IPS-15b (cell line): ENCODE results near the gene GABARAPL2.
A peak's percentile ranks its signal among the peaks of the same experiment; 100 is the strongest.

Source experiments
- H3K27me3 ChIP-seq: one replicate; pipeline ENCODE4 v1.6.1; 2013; ENCODE audit warnings: low read length; ENCODE audit not compliant: control insufficient read depth, insufficient read depth
- H3K36me3 ChIP-seq: one replicate; pipeline ENCODE4 v1.6.1; 2013; ENCODE audit warnings: low read length; ENCODE audit not compliant: control insufficient read depth, insufficient read depth
- H3K4me1 ChIP-seq: one replicate; pipeline ENCODE4 v1.6.1; 2013; ENCODE audit warnings: mild to moderate bottlenecking, low read length; ENCODE audit not compliant: control insufficient read depth, insufficient read depth
- H3K4me3 ChIP-seq: one replicate; pipeline ENCODE4 v1.5.1; 2013; ENCODE audit warnings: low read depth, low read length
- H3K9ac ChIP-seq: one replicate; pipeline ENCODE4 v1.6.1; 2013; ENCODE audit warnings: low read depth, mild to moderate bottlenecking, low read length
- H3K9me3 ChIP-seq: one replicate; pipeline ENCODE4 v1.6.1; 2013; ENCODE audit warnings: mild to moderate bottlenecking, low read length; ENCODE audit not compliant: control insufficient read depth, insufficient read depth

The GABARAPL2 gene

GRCh38 chr16:75556431-75556950 lies 9.7 kb upstream of the GABARAPL2 start:
- H3K4me1 ChIP-seq: peaks cover 7% of the 10 kb centered on the region
- peak overlapping the region; percentile 85 for H3K4me3 ChIP-seq
- no peaks in the 10 kb centered on the region for H3K9me3 ChIP-seq
- H3K36me3 ChIP-seq: no peaks in the 10 kb centered on the region
- peaks cover 4% of the 10 kb centered on the region for H3K27me3 ChIP-seq
- H3K9ac ChIP-seq: no peak overlapping the region

- H3K4me3 ChIP-seq: no peak overlapping the region
- H3K27me3 ChIP-seq: peaks cover 4% of the 10 kb centered on the region
- peaks cover 9% of the 10 kb centered on the region for H3K4me1 ChIP-seq
- H3K9me3 ChIP-seq: no peaks in the 10 kb centered on the region
- H3K36me3 ChIP-seq: no peaks in the 10 kb centered on the region
- no peak overlapping the region for H3K9ac ChIP-seq
Observed at GRCh38 chr16:75558846-75559401, 7.3 kb upstream of the GABARAPL2 start.

GRCh38 chr16:75559564-75560372 lies 6.4 kb upstream of the GABARAPL2 start:
- Histone ChIP-seq H3K4me3 (no peak overlapping the region), H3K9me3 (no peaks in the 10 kb centered on the region), H3K27me3 (peaks cover 4% of the 10 kb centered on the region), H3K9ac (no peak overlapping the region), H3K36me3 (no peaks in the 10 kb centered on the region), H3K4me1 (peaks cover 13% of the 10 kb centered on the region)

GRCh38 chr16:75565640-75566039 lies 539 bp upstream of the GABARAPL2 start:
- H3K27me3 ChIP-seq: no peaks in the 10 kb centered on the region
- peaks cover 6% of the 10 kb centered on the region for H3K4me1 ChIP-seq
- peaks cover 17% of the 10 kb centered on the region for H3K36me3 ChIP-seq
- no peak overlapping the region for H3K9ac ChIP-seq
- H3K9me3 ChIP-seq: no peaks in the 10 kb centered on the region
- H3K4me3 ChIP-seq: peak overlapping the region; percentile 71

- H3K27me3 ChIP-seq: no peaks in the 10 kb centered on the region
- no peak overlapping the region for H3K9ac ChIP-seq
- H3K36me3 ChIP-seq: peaks cover 21% of the 10 kb centered on the region
- H3K4me1 ChIP-seq: peaks cover 6% of the 10 kb centered on the region
- peak overlapping the region; percentile 71 for H3K4me3 ChIP-seq
- H3K9me3 ChIP-seq: no peaks in the 10 kb centered on the region
Observed at GRCh38 chr16:75566758-75567255, 628 bp downstream of the GABARAPL2 start.

GRCh38 chr16:75567911-75568310 lies 1.7 kb downstream of the GABARAPL2 start:
- Histone ChIP-seq H3K4me3 (no peak overlapping the region), H3K36me3 (peaks cover 25% of the 10 kb centered on the region)

GRCh38 chr16:75570396-75571065 lies 4.4 kb downstream of the GABARAPL2 start:
- H3K4me1 ChIP-seq: no peaks in the 10 kb centered on the region
- H3K4me3 ChIP-seq: no peak overlapping the region
- no peaks in the 10 kb centered on the region for H3K9me3 ChIP-seq
- H3K9ac ChIP-seq: no peak overlapping the region
- H3K36me3 ChIP-seq: peaks cover 34% of the 10 kb centered on the region
- no peaks in the 10 kb centered on the region for H3K27me3 ChIP-seq

More at GRCh38 chr16:75567911-75568310, 1.7 kb downstream of the GABARAPL2 start:
- Histone ChIP-seq H3K9ac (no peak overlapping the region), H3K9me3 (no peaks in the 10 kb centered on the region), H3K27me3 (no peaks in the 10 kb centered on the region), H3K4me1 (peaks cover 6% of the 10 kb centered on the region)

GRCh38 chr16:75572864-75573542 lies 6.8 kb downstream of the GABARAPL2 start:
- Histone ChIP-seq H3K36me3 (peaks cover 42% of the 10 kb centered on the region), H3K27me3 (no peaks in the 10 kb centered on the region), H3K9ac (no peak overlapping the region), H3K4me1 (peaks cover 11% of the 10 kb centered on the region), H3K4me3 (no peak overlapping the region), H3K9me3 (no peaks in the 10 kb centered on the region)

- Histone ChIP-seq H3K4me3 (no peak overlapping the region), H3K27me3 (no peaks in the 10 kb centered on the region), H3K36me3 (peaks cover 40% of the 10 kb centered on the region), H3K9me3 (no peaks in the 10 kb centered on the region), H3K4me1 (peaks cover 11% of the 10 kb centered on the region), H3K9ac (no peak overlapping the region)
Observed at GRCh38 chr16:75573955-75574354, 7.8 kb downstream of the GABARAPL2 start.

GRCh38 chr16:75575958-75576357 lies 9.8 kb downstream of the GABARAPL2 start:
- H3K4me3 ChIP-seq: no peak overlapping the region
- H3K36me3 ChIP-seq: peaks cover 31% of the 10 kb centered on the region
- H3K27me3 ChIP-seq: no peaks in the 10 kb centered on the region
- H3K9ac ChIP-seq: no peak overlapping the region
- no peaks in the 10 kb centered on the region for H3K9me3 ChIP-seq
- peaks cover 11% of the 10 kb centered on the region for H3K4me1 ChIP-seq

- H3K9me3 ChIP-seq: no peaks in the 10 kb centered on the region
- H3K27me3 ChIP-seq: no peaks in the 10 kb centered on the region
- H3K9ac ChIP-seq: no peak overlapping the region
- H3K4me3 ChIP-seq: no peak overlapping the region
- peaks cover 11% of the 10 kb centered on the region for H3K4me1 ChIP-seq
- H3K36me3 ChIP-seq: peaks cover 28% of the 10 kb centered on the region
Observed at GRCh38 chr16:75576384-75576811, 10.2 kb downstream of the GABARAPL2 start.
